Measurements from ENCODE around the gene VAMP8. TPM values are rescaled to one million over a fixed set of nuclear protein-coding genes. Genes with fewer than 3 reads are reported as not detected.
A peak's percentile ranks its signal among the peaks of the same experiment; 100 is the strongest.
"Not testable (repeated sequence)": the region's sequence is repeated elsewhere in the genome, so short reads cannot be mapped to it uniquely, and the experiment has no call there.

Gene VAMP8
- total RNA-seq, 1 experiment from 2014 or later, result 0.27 TPM

- no peak for DNase-seq (ENCODE audit: low read depth)
Measured at GRCh38 chr2:85579266-85579935, 2.0 kb downstream of the VAMP8 start.

DNA sequence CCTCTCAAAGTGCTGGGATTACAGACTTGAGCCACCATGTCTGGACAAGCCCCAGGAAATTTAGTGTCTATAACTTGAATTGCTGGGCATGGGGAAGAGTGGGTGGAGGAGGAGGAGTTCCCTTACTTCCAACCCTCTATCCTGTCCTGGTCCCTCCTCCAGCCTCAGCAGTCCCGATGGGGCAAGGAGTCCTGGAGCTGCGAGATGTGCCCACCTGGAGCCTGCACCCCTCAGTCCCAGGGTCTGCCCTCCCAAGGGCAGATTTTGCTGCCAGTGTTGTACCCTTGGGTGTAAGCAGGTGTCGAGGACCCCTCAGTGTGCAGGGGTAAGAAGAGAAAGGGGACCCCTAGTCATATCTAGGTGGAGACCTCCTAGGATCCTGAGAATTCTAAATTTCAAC, 2.8 kb downstream of the VAMP8 start:
- DNase-seq (ENCODE audit: low read depth), result no peak

DNA sequence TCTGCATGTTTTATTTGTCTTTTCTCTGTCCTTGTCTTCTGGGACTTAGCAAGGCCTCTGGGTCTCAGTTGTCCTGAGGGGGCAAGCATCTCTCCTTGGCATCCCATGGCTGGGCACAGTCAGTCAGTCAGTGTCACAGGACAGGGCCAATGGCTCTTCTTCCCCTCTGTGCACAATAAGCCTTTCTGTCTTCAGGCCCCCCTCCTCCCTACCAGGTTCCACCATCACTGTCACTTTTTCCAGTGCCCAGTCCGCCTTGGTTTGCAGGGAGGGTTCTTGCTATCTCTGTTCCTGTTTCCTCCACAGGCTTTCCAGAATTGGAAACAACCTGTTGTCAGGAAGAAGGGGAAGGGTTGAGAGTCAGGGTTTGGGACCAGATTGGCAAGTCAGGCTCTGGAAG, 5.1 kb downstream of the VAMP8 start:
- no peak for DNase-seq (ENCODE audit: low read depth)

DNA sequence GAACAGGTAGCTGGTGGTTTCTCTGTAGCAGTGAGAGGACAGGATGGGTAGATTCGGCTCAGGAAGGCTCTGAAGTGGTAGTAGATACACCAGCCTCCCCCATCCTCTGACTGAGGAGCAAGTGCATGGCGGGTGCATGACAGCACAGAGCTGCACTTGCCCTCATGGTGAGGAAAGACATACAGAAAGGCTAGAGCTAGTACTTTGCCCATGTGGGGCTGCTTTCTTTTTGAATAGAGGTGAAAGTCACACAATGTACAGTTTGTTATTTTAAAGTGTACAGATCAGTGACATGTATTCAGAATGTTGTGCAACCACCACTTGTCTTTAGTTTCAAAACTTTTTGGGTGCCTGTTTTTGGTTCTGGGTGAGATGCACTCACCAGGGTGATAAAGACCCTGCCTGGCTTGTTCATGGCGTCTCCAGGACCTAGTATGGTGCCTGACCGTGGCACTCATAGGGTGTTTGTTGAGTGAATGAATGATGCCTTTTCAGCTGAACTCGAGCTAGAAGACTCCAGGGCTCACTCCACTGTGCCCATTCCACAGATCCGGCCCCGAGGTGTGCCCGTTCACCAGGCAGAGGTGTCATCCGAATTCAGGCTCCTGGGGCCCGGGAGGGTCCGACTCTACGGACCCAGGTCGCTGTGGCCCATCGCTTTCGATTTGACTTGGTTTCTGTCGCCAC, 6.4 kb downstream of the VAMP8 start:
- DNase-seq (ENCODE audit: low read depth), result no peak

- peak; percentile 30 for DNase-seq (ENCODE audit: low read depth)
Measured at GRCh38 chr2:85584354-85584856, 7.0 kb downstream of the VAMP8 start, which contains the start of gene VAMP5. TSS of gene VAMP5 (plus strand) at chr2:85584431. CDS start at chr2:85584491, 60 bp downstream.

GRCh38 chr2:85584857-85585780, 7.7 kb downstream of the VAMP8 start:
- peak; percentile 95 for DNase-seq (ENCODE audit: low read depth)

DNA sequence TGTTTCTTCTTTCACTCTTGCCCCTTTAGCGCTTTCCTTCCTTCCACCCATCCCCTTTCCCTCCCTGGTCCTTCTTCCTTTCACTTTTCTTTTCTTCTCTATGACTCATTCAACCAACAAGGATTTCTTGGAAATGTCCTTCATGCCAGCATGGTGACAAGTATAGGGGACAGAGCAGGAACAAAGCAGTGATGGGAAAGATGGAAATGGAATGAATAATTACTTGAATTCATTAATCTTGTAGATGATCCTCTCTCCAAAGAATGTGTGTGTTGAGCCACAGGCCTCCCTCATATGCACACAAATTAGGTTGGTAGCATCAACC, 8.4 kb downstream of the VAMP8 start:
- peak; percentile 87 for DNase-seq (ENCODE audit: low read depth)

GRCh38 chr2:85588236-85588635, 10.8 kb downstream of the VAMP8 start:
- DNase-seq (ENCODE audit: low read depth), result no peak

DNA sequence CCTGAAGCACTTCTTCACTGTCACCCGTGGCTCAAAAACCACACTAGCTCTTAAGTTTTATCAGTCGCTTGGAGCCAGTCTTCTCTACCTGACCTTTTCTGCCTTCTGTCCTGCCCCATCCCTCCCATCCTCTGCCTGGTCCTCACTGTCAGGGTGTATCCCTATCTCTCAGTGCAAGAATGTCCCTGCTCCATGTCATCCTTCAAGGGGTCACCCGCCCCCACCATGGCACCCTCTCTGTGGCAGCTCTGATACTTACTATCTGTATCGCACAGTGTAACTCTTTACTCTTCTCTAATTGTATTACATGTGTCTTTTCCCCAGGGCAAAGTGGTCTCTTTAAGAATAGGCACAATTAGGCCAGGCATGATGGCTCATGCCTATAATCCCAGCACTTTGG, 11.3 kb downstream of the VAMP8 start:
- no peak for DNase-seq (ENCODE audit: low read depth)

- no peak for DNase-seq (ENCODE audit: low read depth)
Measured at GRCh38 chr2:85589181-85589580, 11.8 kb downstream of the VAMP8 start.

GRCh38 chr2:85589982-85590791, 12.8 kb downstream of the VAMP8 start:
- DNase-seq (ENCODE audit: low read depth), result peak; percentile 82

- DNase-seq (ENCODE audit: low read depth), result no peak
Measured at GRCh38 chr2:85590950-85591349, 13.6 kb downstream of the VAMP8 start.

DNA sequence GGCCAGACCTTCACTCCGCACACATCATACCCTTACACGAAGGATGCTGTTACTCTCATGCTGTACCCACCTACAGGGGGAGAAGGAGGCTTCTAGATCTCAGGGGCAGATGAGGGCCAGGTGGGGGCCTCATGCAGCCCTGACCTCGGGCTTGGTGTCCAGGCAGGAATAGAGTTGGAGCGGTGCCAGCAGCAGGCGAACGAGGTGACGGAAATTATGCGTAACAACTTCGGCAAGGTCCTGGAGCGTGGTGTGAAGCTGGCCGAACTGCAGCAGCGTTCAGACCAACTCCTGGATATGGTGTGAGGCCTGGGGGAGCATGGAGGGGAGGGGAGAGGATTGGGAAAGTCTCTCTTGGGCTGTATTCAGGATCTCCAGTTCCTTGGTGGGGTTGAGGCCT, 14.2 kb downstream of the VAMP8 start:
- DNase-seq (ENCODE audit: low read depth), result no peak

- DNase-seq (ENCODE audit: low read depth), result not testable (repeated sequence)
Measured at GRCh38 chr2:85592299-85592698, 14.9 kb downstream of the VAMP8 start.

DNA sequence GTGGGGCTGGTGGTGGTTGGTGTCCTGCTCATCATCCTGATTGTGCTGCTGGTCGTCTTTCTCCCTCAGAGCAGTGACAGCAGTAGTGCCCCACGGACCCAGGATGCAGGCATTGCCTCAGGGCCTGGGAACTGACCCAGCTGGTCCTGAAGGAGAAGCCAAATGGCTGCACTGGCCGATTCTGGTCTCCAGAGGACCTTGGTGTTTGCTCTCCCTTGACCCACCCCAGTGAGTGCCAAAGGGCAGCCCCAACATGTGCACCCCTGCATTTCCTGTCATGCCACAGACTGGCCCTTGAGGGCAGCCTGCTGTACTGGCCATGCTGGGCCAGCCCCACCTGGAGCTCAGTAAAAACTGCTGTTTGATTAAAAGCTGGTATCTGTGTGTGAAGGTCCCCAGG, 15.6 kb downstream of the VAMP8 start:
- no peak for DNase-seq (ENCODE audit: low read depth)

GRCh38 chr2:85594715-85595300, 17.4 kb downstream of the VAMP8 start:
- no peak for DNase-seq (ENCODE audit: low read depth)

- DNase-seq (ENCODE audit: low read depth), result peak; percentile 98
Measured at GRCh38 chr2:85595301-85596025, 18.1 kb downstream of the VAMP8 start, which contains the start of gene RNF181. TSS of gene RNF181 (plus strand) at chr2:85595745. CDS start at chr2:85595764, 19 bp downstream.

DNA sequence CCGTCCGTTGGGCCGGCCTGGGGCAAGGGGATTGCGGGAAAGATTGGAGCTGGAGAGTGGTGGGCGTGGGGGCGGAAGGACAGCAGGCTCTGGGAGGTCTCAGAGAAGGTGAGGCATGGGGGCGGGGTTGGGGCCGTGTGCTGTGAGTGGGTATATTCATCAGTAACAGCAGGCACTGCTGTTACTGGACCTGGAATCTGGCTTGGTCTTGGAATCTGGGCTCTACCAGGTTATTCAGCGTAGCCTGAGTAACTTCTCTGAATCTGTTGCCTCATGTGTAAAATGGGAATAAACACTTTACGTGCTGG, 18.6 kb downstream of the VAMP8 start:
- DNase-seq (ENCODE audit: low read depth), result no peak

DNA sequence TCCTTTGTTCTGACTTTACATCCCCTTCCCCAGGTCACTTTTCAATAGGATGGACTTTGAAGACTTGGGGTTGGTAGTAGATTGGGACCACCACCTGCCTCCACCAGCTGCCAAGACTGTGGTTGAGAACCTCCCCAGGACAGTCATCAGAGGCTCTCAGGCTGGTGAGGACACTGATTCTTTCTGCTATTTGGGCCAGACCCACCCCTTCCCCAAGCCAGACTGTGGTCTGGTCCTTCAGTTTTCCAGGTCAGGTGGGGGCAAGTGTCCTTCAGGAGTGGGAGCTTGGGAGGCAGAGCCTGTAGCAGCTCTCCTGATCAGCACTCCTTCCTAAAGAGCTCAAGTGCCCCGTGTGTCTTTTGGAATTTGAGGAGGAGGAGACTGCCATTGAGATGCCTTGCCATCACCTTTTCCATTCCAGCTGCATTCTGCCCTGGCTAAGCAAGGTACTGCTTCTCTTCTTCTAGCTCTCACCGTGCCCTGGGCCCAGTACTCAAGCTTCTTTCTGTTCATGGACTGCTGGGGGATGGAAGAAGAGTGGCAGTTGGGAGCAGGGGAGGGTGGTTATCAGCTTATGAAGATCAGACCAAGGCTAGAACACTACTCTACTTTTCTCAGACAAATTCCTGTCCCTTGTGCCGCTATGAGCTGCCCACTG, 19.2 kb downstream of the VAMP8 start:
- no peak for DNase-seq (ENCODE audit: low read depth)

GRCh38 chr2:85597241-85597640, 19.9 kb downstream of the VAMP8 start:
- DNase-seq (ENCODE audit: low read depth), result no peak

Measured in M059J (cell line).